Right lobe of liver (tissue), 4 donors: Measurements from ENCODE around the gene CHN1.

Experiments
- POLR2A ChIP-seq: fragments of 450-650 bp; IDR thresholded peaks from one replicate; pipeline ENCODE4 v1.6.1; 2017; ENCODE audit warnings: antibody characterized with exemption, mild to moderate bottlenecking
- TF ChIP-seq, protein P1 (sequence below), 4 donors: fragments of 200-600 bp in 3 of 4; fragments of 450-650 bp in 1 of 4; IDR thresholded peaks; one replicate each; pipeline versions ENCODE4 v1.5.1 to v1.8.0; 2016 to 2022; ENCODE audit warnings: antibody characterized with exemption in 4 of 4, mild to moderate bottlenecking in 2 of 4
- donor health status: DM: no; HTN: no; CAD: no.
- donor health status: DM: no; HTN: no; CAD: no.
- donor health status: DM: no; HTN: yes; CAD: no.

DNA sequence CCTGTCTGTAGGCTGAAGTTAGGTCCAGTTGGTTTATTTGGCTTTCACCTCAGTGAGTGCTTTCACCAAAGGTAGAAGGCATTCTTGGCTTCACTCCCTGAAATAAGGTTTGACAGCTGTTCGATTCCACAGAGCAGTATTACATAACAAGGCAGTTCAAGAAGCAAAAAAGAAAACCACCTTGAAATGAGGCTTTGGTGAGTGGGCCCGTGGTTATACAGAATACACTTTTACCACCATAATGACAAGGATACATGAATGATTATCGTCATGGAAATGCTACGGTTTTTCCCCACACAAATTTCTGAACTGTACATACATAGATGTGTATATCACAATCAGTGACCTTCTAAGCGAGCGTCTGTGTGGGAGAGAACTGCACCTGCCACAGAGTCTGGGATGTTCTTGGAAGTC is 160.9 kb downstream of the CHN1 start:
- TF ChIP-seq POLR2A, result no peak
- TF ChIP-seq, protein P1, sequence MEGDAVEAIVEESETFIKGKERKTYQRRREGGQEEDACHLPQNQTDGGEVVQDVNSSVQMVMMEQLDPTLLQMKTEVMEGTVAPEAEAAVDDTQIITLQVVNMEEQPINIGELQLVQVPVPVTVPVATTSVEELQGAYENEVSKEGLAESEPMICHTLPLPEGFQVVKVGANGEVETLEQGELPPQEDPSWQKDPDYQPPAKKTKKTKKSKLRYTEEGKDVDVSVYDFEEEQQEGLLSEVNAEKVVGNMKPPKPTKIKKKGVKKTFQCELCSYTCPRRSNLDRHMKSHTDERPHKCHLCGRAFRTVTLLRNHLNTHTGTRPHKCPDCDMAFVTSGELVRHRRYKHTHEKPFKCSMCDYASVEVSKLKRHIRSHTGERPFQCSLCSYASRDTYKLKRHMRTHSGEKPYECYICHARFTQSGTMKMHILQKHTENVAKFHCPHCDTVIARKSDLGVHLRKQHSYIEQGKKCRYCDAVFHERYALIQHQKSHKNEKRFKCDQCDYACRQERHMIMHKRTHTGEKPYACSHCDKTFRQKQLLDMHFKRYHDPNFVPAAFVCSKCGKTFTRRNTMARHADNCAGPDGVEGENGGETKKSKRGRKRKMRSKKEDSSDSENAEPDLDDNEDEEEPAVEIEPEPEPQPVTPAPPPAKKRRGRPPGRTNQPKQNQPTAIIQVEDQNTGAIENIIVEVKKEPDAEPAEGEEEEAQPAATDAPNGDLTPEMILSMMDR (IDR thresholded peaks at IDR 0.05), result no peak
